ENCODE data around the gene DDX42. TPM values are rescaled to one million over a fixed set of nuclear protein-coding genes. Genes with fewer than 3 reads are reported as not detected.

Gene DDX42
- total and polyA plus RNA-seq, 12 donors = 45.0 to 109 (median 85.2) TPM

DNA sequence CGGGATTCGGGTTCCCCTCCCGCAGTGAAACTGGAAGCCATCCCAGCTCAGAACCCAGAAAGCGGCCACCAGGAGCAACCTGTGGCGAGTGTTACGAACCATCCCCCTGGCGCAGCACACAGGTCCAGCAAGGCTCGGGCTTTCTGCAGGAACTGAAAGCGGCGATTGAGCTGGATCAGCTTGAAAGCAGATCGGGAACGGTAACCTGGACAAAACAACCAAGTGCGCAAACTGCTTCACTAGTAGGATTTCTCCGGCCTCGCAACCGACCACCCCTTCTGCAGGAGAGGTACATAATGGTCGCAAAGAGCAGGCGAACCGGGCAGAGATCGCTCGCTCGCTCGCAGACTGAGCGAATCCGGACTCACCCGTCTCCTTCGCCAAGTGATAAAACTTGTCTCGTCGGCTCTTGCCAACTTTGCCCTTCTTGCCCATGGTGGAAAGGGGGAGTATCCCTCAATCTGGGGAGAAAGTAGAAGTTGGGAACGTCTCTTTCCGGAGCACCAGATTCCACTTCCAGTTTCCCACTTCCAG is 52.6 kb downstream of the DDX42 start:
- H3K27me3 ChIP-seq = no peaks in the 10 kb centered on the region
- peak overlapping the region; percentile 44 to 80 (median 66) for H3K4me3 ChIP-seq
- 0 to 2% (median 1%) methylated on average over 23 to 31 of the region's 31 CpGs for WGBS, 4 donors
- TF ChIP-seq POLR2A (IDR thresholded peaks at IDR 0.05) = no peak
- no peak for TF ChIP-seq CTCF (IDR thresholded peaks at IDR 0.05)
- H3K27ac ChIP-seq = peak overlapping the region in 4 of 5 donors; percentile 89 to 98 (median 92)
- peak in 5 of 7 donors; percentile 26 to 58 (median 49) for DNase-seq
- no peaks in the 10 kb centered on the region for H3K9me3 ChIP-seq (replicated peaks in 1 of 3)
- H3K4me1 ChIP-seq (replicated peaks in 1 of 2) = peaks cover 8 to 29% of the 10 kb centered on the region in 2 donors
- intact Hi-C loops (cut with DNase I) = no loop called here
- peaks cover 0 to 70% of the 10 kb centered on the region in 2 donors for H3K36me3 ChIP-seq (replicated peaks in 1 of 2)

DNA sequence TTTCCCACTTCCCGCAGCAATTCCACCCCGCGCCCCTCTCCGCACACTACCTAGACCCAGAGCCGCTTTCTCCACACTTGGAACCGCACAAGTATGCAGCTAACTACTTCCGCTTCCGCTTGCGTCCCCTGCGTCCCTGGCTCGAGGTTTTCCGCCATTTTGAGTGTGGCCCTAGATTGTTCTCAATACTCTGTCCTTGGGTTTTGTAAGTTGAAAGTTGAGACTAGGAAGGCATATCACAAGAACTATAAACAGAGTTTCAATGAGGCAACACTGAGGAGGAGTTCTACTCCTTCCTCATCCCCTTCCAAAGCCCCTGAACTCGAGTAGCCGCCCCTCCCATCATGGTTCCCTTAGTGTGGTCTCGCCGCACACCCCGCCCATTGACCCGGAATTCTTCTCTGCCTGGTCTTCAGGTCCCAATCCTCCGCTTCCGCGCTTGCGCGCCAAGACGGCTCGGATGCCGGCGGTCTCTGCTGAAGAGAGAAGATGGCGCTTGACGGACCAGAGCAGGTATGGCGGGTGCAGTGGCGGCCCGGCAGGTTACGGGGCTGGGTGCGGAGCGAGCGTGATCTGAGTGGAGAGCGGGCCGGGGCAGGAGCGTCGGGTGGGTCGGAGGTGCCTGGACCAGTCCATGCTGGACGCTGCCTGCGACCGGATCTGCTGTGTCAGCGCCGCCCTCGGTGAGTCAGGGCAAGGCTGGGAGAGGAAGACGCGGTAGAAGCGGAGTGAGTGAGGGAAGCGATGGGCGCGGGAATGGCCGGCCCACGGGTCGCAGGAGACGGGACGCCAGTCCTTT is 53.2 kb downstream of the DDX42 start, which contains the start of the genes FTSJ3 and PSMC5:
FTSJ3 (minus strand) TSS at position 662 of the 799 bp plus-strand sequence. CDS start 761 bp downstream, outside the sequence.
PSMC5 (plus strand) TSS at position 430 of the 799 bp plus-strand sequence; CDS start at position 490, 60 bp downstream.
- H3K4me3 ChIP-seq = peak within 1 kb of the TSS; percentile 63 to 99 (median 74)
- peak; percentile 92 to 97 (median 97) for DNase-seq
- no peaks in the 10 kb centered on the region for H3K27me3 ChIP-seq
- H3K27ac ChIP-seq = peak within 1 kb of the TSS; percentile 67 to 98 (median 89)
- peaks cover 8 to 29% of the 10 kb centered on the region in 2 donors for H3K4me1 ChIP-seq (replicated peaks in 1 of 2)
- peaks cover 0 to 70% of the 10 kb centered on the region in 2 donors for H3K36me3 ChIP-seq (replicated peaks in 1 of 2)
- peak; percentile 63 to 77 for TF ChIP-seq POLR2A (IDR thresholded peaks at IDR 0.05)
- peak in 5 of 6 experiments; percentile 18 to 61 (median 44) for TF ChIP-seq CTCF (IDR thresholded peaks at IDR 0.05)
- no peaks in the 10 kb centered on the region for H3K9me3 ChIP-seq (replicated peaks in 1 of 3)
- intact Hi-C loops (cut with DNase I) = no loop called here
- WGBS, 4 donors = 0 to 1% (median 0%) methylated on average over 35 to 58 of the region's 58 CpGs

GRCh38 chr17:63827801-63828221 is 53.8 kb downstream of the DDX42 start:
- no peaks in the 10 kb centered on the region for H3K9me3 ChIP-seq (replicated peaks in 1 of 3)
- peak in 2 of 7 donors; percentile 16 to 30 for DNase-seq
- peaks cover 8 to 29% of the 10 kb centered on the region in 2 donors for H3K4me1 ChIP-seq (replicated peaks in 1 of 2)
- no peaks in the 10 kb centered on the region for H3K27me3 ChIP-seq
- H3K27ac ChIP-seq = peak overlapping the region; percentile 67 to 98 (median 89)
- no peak for TF ChIP-seq CTCF (IDR thresholded peaks at IDR 0.05)
- no peak for TF ChIP-seq POLR2A (IDR thresholded peaks at IDR 0.05)
- H3K36me3 ChIP-seq (replicated peaks in 1 of 2) = peaks cover 0 to 70% of the 10 kb centered on the region in 2 donors
- 1% methylated on average over 14 to 19 of the region's 19 CpGs for WGBS, 4 donors
- peak overlapping the region; percentile 63 to 99 (median 74) for H3K4me3 ChIP-seq
- intact Hi-C loops (cut with DNase I) = no loop called here

DNA sequence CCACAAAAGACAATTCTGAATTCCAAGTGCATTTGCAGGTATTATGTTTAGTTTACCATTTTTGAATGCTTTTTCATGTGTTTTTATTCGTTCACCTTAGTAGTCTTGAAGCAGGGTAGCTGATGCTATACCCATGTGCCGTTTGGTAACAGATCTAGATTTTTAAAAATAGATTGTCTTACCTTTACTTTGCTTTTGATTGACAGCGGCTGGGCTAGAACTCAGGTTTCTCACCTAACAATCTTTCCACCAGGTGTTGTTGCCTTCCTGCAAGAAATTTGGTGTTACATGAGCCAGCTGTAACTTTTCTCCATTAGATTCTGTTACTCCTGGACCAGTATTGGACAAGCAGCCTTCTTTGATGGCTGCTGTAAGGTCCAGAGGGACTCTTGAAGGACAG is 55.0 kb downstream of the DDX42 start:
- H3K36me3 ChIP-seq (replicated peaks in 1 of 2) = peaks cover 0 to 70% of the 10 kb centered on the region in 2 donors
- H3K4me3 ChIP-seq = peak overlapping the region in 1 of 4 donors; percentile 63
- H3K9me3 ChIP-seq (replicated peaks in 1 of 3) = no peaks in the 10 kb centered on the region
- DNase-seq = no peak
- H3K27ac ChIP-seq = no peak overlapping the region
- peaks cover 8 to 29% of the 10 kb centered on the region in 2 donors for H3K4me1 ChIP-seq (replicated peaks in 1 of 2)
- WGBS, 4 donors = 88 to 96% (median 91%) methylated on average over 3 of the region's 3 CpGs
- no peaks in the 10 kb centered on the region for H3K27me3 ChIP-seq
- TF ChIP-seq CTCF (IDR thresholded peaks at IDR 0.05) (no peak), POLR2A (IDR thresholded peaks at IDR 0.05) (no peak)
- intact Hi-C loops (cut with DNase I) = no loop called here
